Lung (tissue), 16 donors: ENCODE results near the gene POU6F2. TPM values are rescaled to one million over a fixed set of nuclear protein-coding genes. Genes with fewer than 3 reads are reported as not detected.

ENCODE experiments used
- ATAC-seq: fragments of 200-7000 bp; cut with Tn5 transposase; one replicate; pipeline ENCODE4 v1.9.1; 2020; ENCODE audit warnings: moderate number of reproducible peaks; ENCODE audit not compliant: insufficient read depth, low FRiP score
- DNase-seq, 3 donors: peaks; one replicate each; pipeline ENCODE4 v3.0.0-alpha.2; 2013 to 2017
- H3K27ac ChIP-seq, 2 donors: one replicate each; pipeline ENCODE4 v1.5.1; 2013; ENCODE audit warnings: mild to moderate bottlenecking in 2 of 2, moderate library complexity in 2 of 2, control low read depth in 1 of 2, inconsistent platforms in 1 of 2, low read depth in 1 of 2, low read length in 1 of 2
- H3K27me3 ChIP-seq, 3 donors: one replicate each; pipeline ENCODE4 v1.5.1; 2013; ENCODE audit warnings: low read length in 2 of 3; ENCODE audit not compliant: control insufficient read depth in 3 of 3, insufficient read depth in 3 of 3
- H3K36me3 ChIP-seq, 4 donors: one replicate each; pipeline ENCODE4 v1.5.1; 2013; ENCODE audit warnings: low read length in 4 of 4, mild to moderate bottlenecking in 1 of 4, moderate library complexity in 1 of 4; ENCODE audit not compliant: control insufficient read depth in 4 of 4, insufficient read depth in 4 of 4
- H3K4me1 ChIP-seq, 5 donors: one replicate each; pipeline ENCODE4 v1.5.1; 2013; ENCODE audit warnings: low read length in 5 of 5, mild to moderate bottlenecking in 2 of 5, moderate library complexity in 1 of 5; ENCODE audit not compliant: control insufficient read depth in 5 of 5, insufficient read depth in 5 of 5
- H3K4me3 ChIP-seq: one replicate; pipeline ENCODE4 v1.5.1; 2013; ENCODE audit warnings: mild to moderate bottlenecking, control low read depth, moderate library complexity
- H3K9ac ChIP-seq, 2 donors: one replicate each; pipeline ENCODE4 v1.5.1; 2013; ENCODE audit warnings: low read length in 2 of 2, control low read depth in 1 of 2; ENCODE audit not compliant: insufficient read depth in 1 of 2
- H3K9me3 ChIP-seq, 4 donors: one replicate each; pipeline ENCODE4 v1.5.1; 2013; ENCODE audit warnings: low read length in 3 of 4, mild to moderate bottlenecking in 1 of 4, moderate library complexity in 1 of 4; ENCODE audit not compliant: control insufficient read depth in 4 of 4, insufficient read depth in 3 of 4
- CTCF ChIP-seq: IDR thresholded peaks from 2 replicates; pipeline ENCODE4 v1.5.1; 2012; ENCODE audit warnings: mild to moderate bottlenecking; ENCODE audit errors: control extremely low read depth, extremely low read depth
- WGBS, 2 donors: extraction: QIAGEN DNeasy Blood & Tissue Kit; methylation state at CpG; one replicate each; pipeline ENCODE4 v1.1.7; 2013; 5-methylcytosine and 5-hydroxymethylcytosine counted together
- long read RNA-seq, 5 donors: transcript quantifications; one replicate each; lab custom pipeline, GENCODE V29; 2026
- polyA plus RNA-seq, 2 donors: library from polyadenylated mRNA; stranded (reverse); fragments of 200-250 nt; gene quantifications; one replicate each; pipeline ENCODE4 v1.2.1, GENCODE V29; 2013
- total RNA-seq, 2 donors: library from RNA; depleted of rRNA in 1 of 2; stranded (reverse); fragments of >200 nt in 1 of 2; gene quantifications; one replicate each; pipeline ENCODE4 v1.2.1, GENCODE V29; 2014 to 2021
- donor health status: control.
- donor health status: control.
- donor health status: Bipolar disorder and iron deficiency.
- donor health status: healthy.
- donor health status: DM: yes; HTN: yes; CAD: no.

The POU6F2 gene
- under 1 TPM in 1 of 2 donors, not detected in 1; 0.18 TPM for total RNA-seq
- under 1 TPM in 1 of 2 donors, not detected in 1; 0.08 TPM for polyA plus RNA-seq
- long read RNA-seq, donor 1: 0 reads
- long read RNA-seq, donor 2: 0 reads
- long read RNA-seq, donor 3: 0 reads
- long read RNA-seq, donor 4: 0 reads
- long read RNA-seq, donor 5, partial matches to known transcripts: 20 of 25 reads
- long read RNA-seq, donor 5, other reads (novel, unspliced or antisense): 5 of 25 reads

- H3K4me1 ChIP-seq: no peaks in the 10 kb centered on the region
- H3K36me3 ChIP-seq: no peaks in the 10 kb centered on the region
- ATAC-seq (no peak), DNase-seq (no peak)
- H3K27ac ChIP-seq: no peak within 1 kb of the TSS
- no peak for TF ChIP-seq CTCF
- WGBS, 2 donors: 80 to 92% methylated on average over 7 of the region's 7 CpGs
- no peaks in the 10 kb centered on the region for H3K9me3 ChIP-seq
- H3K27me3 ChIP-seq: peaks cover 0 to 26% (median 15%) of the 10 kb centered on the region in 3 donors
- no peak within 1 kb of the TSS for H3K9ac ChIP-seq
- H3K4me3 ChIP-seq: no peak within 1 kb of the TSS
Observed at GRCh38 chr7:38977685-38978084, at the start of gene POU6F2. Gene POU6F2 (plus strand): TSS chr7:38977909. CDS start chr7:38977954, 45 bp downstream.

GRCh38 chr7:38928506-38928905, 49.2 kb upstream of the POU6F2 start:
- no peak overlapping the region for H3K9ac ChIP-seq
- H3K36me3 ChIP-seq: no peaks in the 10 kb centered on the region
- H3K27me3 ChIP-seq: no peaks in the 10 kb centered on the region
- 72 to 75% methylated on average over 3 of the region's 3 CpGs for WGBS, 2 donors
- H3K4me3 ChIP-seq: no peak overlapping the region
- H3K27ac ChIP-seq: no peak overlapping the region
- H3K9me3 ChIP-seq: no peaks in the 10 kb centered on the region
- no peak for DNase-seq
- TF ChIP-seq CTCF: no peak
- H3K4me1 ChIP-seq: peaks cover 0 to 2% (median 0%) of the 10 kb centered on the region in 5 donors
- no peak for ATAC-seq

GRCh38 chr7:38929460-38930171, 48.1 kb upstream of the POU6F2 start:
- H3K9ac ChIP-seq: no peak overlapping the region
- H3K9me3 ChIP-seq: no peaks in the 10 kb centered on the region
- TF ChIP-seq CTCF: no peak
- peaks cover 0 to 4% (median 0%) of the 10 kb centered on the region in 5 donors for H3K4me1 ChIP-seq
- no peaks in the 10 kb centered on the region for H3K27me3 ChIP-seq
- 62 to 66% methylated on average over 7 of the region's 7 CpGs for WGBS, 2 donors
- H3K4me3 ChIP-seq: no peak overlapping the region
- peak overlapping the region in 1 of 2 donors; percentile 46 for H3K27ac ChIP-seq
- H3K36me3 ChIP-seq: no peaks in the 10 kb centered on the region
- DNase-seq: peak; percentile 35 to 63 (median 49)
- ATAC-seq: peak; percentile 57
